Measurements from ENCODE around the gene DNAH9. TPM values are rescaled to one million over a fixed set of nuclear protein-coding genes. Genes with fewer than 3 reads are reported as not detected.
"Not testable (repeated sequence)": the region's sequence is repeated elsewhere in the genome, so short reads cannot be mapped to it uniquely, and the experiment has no call there.

DNAH9 gene
- total RNA-seq, 1 donor from 2014 or later, result not detected

GRCh38 chr17:11940904-11941303 lies 342.6 kb downstream of the DNAH9 start:
- H3K4me3 ChIP-seq (ENCODE audit: low read depth, low read length), result no peak overlapping the region
- TF ChIP-seq, protein P1, sequence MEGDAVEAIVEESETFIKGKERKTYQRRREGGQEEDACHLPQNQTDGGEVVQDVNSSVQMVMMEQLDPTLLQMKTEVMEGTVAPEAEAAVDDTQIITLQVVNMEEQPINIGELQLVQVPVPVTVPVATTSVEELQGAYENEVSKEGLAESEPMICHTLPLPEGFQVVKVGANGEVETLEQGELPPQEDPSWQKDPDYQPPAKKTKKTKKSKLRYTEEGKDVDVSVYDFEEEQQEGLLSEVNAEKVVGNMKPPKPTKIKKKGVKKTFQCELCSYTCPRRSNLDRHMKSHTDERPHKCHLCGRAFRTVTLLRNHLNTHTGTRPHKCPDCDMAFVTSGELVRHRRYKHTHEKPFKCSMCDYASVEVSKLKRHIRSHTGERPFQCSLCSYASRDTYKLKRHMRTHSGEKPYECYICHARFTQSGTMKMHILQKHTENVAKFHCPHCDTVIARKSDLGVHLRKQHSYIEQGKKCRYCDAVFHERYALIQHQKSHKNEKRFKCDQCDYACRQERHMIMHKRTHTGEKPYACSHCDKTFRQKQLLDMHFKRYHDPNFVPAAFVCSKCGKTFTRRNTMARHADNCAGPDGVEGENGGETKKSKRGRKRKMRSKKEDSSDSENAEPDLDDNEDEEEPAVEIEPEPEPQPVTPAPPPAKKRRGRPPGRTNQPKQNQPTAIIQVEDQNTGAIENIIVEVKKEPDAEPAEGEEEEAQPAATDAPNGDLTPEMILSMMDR (conservative IDR thresholded peaks at IDR 0.05; ENCODE audit: low read depth, low read length), result no peak
- DNase-seq (ENCODE audit: low read depth), result no peak

DNA sequence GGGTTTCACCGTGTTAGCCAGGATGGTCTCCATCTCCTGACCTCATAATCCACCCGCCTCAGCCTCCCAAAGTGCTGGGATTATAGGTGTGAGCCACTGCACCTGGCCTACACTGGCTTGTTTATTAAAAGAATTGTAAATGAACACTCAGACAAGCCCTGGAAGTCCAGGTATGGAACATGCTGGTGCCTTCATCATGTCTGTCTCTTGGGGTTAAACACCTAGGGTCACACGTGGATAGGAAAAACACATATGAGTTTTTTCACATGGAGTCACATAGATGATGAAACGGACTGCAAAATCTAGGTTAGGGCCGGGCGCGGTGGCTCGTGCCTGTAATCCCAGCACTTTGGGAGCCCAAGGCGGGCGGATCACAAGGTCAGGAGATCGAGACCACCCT lies 344.8 kb downstream of the DNAH9 start:
- not testable (repeated sequence) for DNase-seq (ENCODE audit: low read depth)

GRCh38 chr17:11943759-11944347 lies 345.6 kb downstream of the DNAH9 start:
- TF ChIP-seq, protein P1 (conservative IDR thresholded peaks at IDR 0.05; ENCODE audit: low read depth, low read length), result no peak
- no peak overlapping the region for H3K4me3 ChIP-seq (ENCODE audit: low read depth, low read length)
- DNase-seq (ENCODE audit: low read depth), result no peak

More for the DNA sequence above, 344.8 kb downstream of the DNAH9 start:
- not testable (repeated sequence) for H3K4me3 ChIP-seq (ENCODE audit: low read depth, low read length)

DNA sequence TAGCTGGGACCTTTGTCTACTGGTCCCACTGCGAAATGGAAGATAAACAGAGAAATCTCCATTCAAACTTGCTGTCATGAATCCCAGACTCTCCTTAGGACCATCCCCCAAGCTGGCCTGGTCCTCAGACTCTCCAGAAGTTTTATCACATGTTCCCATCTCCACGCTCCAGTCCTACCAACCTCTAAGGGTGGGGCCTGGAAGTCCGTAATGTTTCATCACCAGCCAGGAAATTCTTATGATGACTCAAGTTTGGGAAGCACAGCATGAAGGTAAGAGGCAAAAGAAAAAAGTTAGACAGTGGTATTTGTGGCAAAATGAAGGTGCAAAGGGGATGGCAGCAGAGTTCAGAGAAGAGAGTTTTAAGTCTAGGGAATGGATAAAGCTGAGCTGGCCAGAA lies 346.3 kb downstream of the DNAH9 start:
- H3K4me3 ChIP-seq (ENCODE audit: low read depth, low read length), result no peak overlapping the region
- TF ChIP-seq, protein P1 (conservative IDR thresholded peaks at IDR 0.05; ENCODE audit: low read depth, low read length), result no peak
- DNase-seq (ENCODE audit: low read depth), result no peak

- no peak overlapping the region for H3K4me3 ChIP-seq (ENCODE audit: low read depth, low read length)
- no peak for DNase-seq (ENCODE audit: low read depth)
- TF ChIP-seq, protein P1 (conservative IDR thresholded peaks at IDR 0.05; ENCODE audit: low read depth, low read length), result no peak
Observed at GRCh38 chr17:11948789-11949188, 350.5 kb downstream of the DNAH9 start.

GRCh38 chr17:11949571-11949970 lies 351.3 kb downstream of the DNAH9 start:
- not testable (repeated sequence) for DNase-seq (ENCODE audit: low read depth); H3K4me3 ChIP-seq (ENCODE audit: low read depth, low read length)

DNA sequence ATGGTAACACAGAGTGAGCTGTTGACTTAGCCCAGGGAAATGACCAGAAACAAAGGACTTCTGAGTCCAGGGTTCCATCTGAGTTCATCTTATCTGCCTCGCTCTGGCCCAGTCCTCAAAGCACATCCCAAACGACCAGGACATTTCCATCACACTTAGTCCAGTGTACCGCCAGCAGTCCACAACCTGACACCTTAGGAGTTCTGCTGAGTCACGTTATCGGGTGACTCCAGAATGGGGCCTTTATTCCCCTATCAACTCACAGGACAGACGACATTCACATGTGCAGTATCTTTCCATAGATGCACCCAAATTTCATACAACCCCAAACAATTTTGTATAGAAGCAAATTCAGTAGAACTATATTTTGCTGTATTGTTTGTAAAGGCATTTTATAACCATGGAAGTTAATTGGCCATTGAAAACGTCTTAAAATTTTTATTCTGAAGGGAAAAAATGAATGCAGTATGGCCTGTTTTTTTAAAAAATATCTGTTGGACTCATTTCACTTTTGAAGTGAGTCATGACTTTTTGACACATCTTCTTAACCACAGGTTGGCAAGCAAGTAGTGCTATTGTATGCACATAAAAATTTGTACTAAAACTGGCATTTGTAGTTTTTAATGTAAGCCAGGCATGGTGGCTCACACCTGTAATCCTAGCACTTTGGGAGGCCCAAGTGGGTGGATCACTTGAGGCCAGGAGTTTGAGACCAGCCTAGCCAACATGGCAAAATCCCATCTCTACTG lies 352.7 kb downstream of the DNAH9 start:
- DNase-seq (ENCODE audit: low read depth), result no peak
- no peak overlapping the region for H3K4me3 ChIP-seq (ENCODE audit: low read depth, low read length)
- TF ChIP-seq, protein P1 (conservative IDR thresholded peaks at IDR 0.05; ENCODE audit: low read depth, low read length), result no peak

DNA sequence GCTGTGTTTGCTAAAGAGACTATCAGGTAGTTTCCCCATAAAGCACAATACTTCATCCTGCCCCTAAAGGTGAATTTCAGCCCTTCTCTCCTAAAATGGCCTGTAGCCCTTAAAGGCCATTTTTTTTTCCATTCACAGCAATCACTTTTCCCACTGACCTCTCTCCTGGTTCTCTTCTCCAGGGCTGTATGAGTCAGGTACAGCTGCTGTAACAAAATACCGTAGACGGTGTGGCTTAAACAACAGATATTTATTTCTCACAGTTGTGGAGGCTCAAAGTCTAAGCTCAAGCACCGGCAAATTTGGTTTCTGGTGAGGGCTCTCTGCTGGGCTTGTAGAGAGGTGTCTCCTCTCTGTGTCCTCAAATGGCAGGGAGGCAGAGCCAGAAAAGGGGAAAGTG lies 354.3 kb downstream of the DNAH9 start:
- TF ChIP-seq, protein P1 (conservative IDR thresholded peaks at IDR 0.05; ENCODE audit: low read depth, low read length), result no peak
- DNase-seq (ENCODE audit: low read depth), result no peak
- no peak overlapping the region for H3K4me3 ChIP-seq (ENCODE audit: low read depth, low read length)
